GM23248 (cell line): ENCODE measurements around the gene AP1AR.

Experiments
- EZH2 ChIP-seq: fragments of 200-600 bp; sonication (generic); IDR thresholded peaks from 2 replicates; pipeline ENCODE4 v1.6.1; 2018; ENCODE audit warnings: antibody characterized with exemption, mild to moderate bottlenecking; ENCODE audit not compliant: insufficient read depth, poor library complexity, severe bottlenecking
- EZH2phosphoT487 ChIP-seq: fragments of 200-600 bp; sonication (generic); IDR thresholded peaks from 2 replicates; pipeline ENCODE4 v1.6.1; 2018; ENCODE audit warnings: antibody characterized with exemption, moderate library complexity, mild to moderate bottlenecking, low read depth; ENCODE audit not compliant: insufficient read depth

GRCh38 chr4:112245383-112245782 lies 13.8 kb downstream of the AP1AR start:
- TF ChIP-seq EZH2 (no peak), EZH2phosphoT487 (no peak)
